PC-9 (cell line): ENCODE measurements around the gene RAB36. TPM values are rescaled to one million over a fixed set of nuclear protein-coding genes. Genes with fewer than 3 reads are reported as not detected.

Experiments used
- BruUV-seq: library from RNA; stranded (reverse); fragments of 400-500 nt; replicated peaks from 2 replicates; lab custom pipeline; 2021; lab: Mats Ljungman, UMichigan
- CTCF ChIA-PET: fragments of 300-600 bp; sonication (Branson Sonifier 250); formaldehyde crosslinking; loops from one replicate; lab custom pipeline; 2022; ENCODE audit warnings: antibody characterized with exemption; lab: Charles Lee
- POLR2A ChIA-PET: fragments of 300-600 bp; sonication (Branson Sonifier 250); formaldehyde crosslinking; loops from one replicate; lab custom pipeline; 2022; ENCODE audit warnings: antibody characterized with exemption; ENCODE audit not compliant: unreplicated experiment; lab: Charles Lee
- DNase-seq, 2 experiments: peaks; one replicate each; pipeline versions ENCODE4 v3.0.0 to v3.0.0-alpha.2; 2015 to 2022; ENCODE audit warnings: mixed read lengths in 1 of 2
- H2AFZ ChIP-seq: fragments of 200-600 bp; sonication (generic); 2 replicates; pipeline ENCODE4 v1.8.1; 2017; ENCODE audit warnings: antibody characterized with exemption
- H3F3A ChIP-seq: fragments of 200-600 bp; sonication (generic); 2 replicates; pipeline ENCODE4 v1.8.1; 2017; ENCODE audit warnings: antibody characterized with exemption, mild to moderate bottlenecking, low read depth; ENCODE audit not compliant: insufficient read depth
- H3K27ac ChIP-seq: fragments of 200-600 bp; sonication (generic); 2 replicates; pipeline ENCODE4 v1.6.1; 2016; ENCODE audit warnings: mixed run types
- H3K27me3 ChIP-seq: fragments of 200-600 bp; sonication (generic); 2 replicates; pipeline ENCODE4 v1.6.1; 2016; ENCODE audit warnings: low read depth, mixed run types; ENCODE audit not compliant: insufficient read depth
- H3K36me3 ChIP-seq: fragments of 200-600 bp; sonication (generic); 2 replicates; pipeline ENCODE4 v1.6.1; 2016; ENCODE audit warnings: low read depth, mixed run types
- H3K4me1 ChIP-seq: fragments of 200-600 bp; sonication (generic); replicated peaks from 2 replicates; pipeline ENCODE4 v1.6.1; 2016; ENCODE audit warnings: mixed run types; ENCODE audit not compliant: insufficient read depth
- H3K4me2 ChIP-seq: fragments of 200-600 bp; sonication (generic); 2 replicates; pipeline ENCODE4 v1.6.1; 2017; ENCODE audit warnings: mixed run types
- H3K4me3 ChIP-seq: fragments of 200-600 bp; sonication (generic); 2 replicates; pipeline ENCODE4 v1.6.1; 2016; ENCODE audit warnings: mixed run types
- H3K79me2 ChIP-seq: fragments of 200-600 bp; sonication (generic); 2 replicates; pipeline ENCODE4 v1.6.1; 2017; ENCODE audit warnings: low read depth, mixed run types
- H3K9me2 ChIP-seq: fragments of 200-600 bp; sonication (generic); 2 replicates; pipeline ENCODE4 v1.8.1; 2017; ENCODE audit warnings: mild to moderate bottlenecking; ENCODE audit not compliant: insufficient read depth
- H3K9me3 ChIP-seq: fragments of 200-600 bp; sonication (generic); 2 replicates; pipeline ENCODE4 v1.8.1; 2016; ENCODE audit warnings: low read depth; ENCODE audit not compliant: insufficient read depth
- H4K20me1 ChIP-seq: fragments of 200-600 bp; sonication (generic); 2 replicates; pipeline ENCODE4 v1.8.1; 2017; ENCODE audit not compliant: insufficient read depth
- EZH2 ChIP-seq: fragments of 200-600 bp; sonication (generic); IDR thresholded peaks from 2 replicates; pipeline ENCODE4 v1.8.0; 2017; ENCODE audit warnings: antibody characterized with exemption, low read depth
- intact Hi-C: fragments of 100-400 bp; cut with micrococcal nuclease; formaldehyde crosslinking; loops from one replicate; pipeline ENCODE4 v1.10.0; 2022; ENCODE audit not compliant: unreplicated experiment
- total RNA-seq: library from RNA; stranded (reverse); gene quantifications from 2 replicates; pipeline ENCODE4 v1.2.3, GENCODE V29; 2021
- TF ChIP-seq, protein P1 (sequence below): fragments of 200-600 bp; sonication (generic); conservative IDR thresholded peaks from 2 replicates; pipeline ENCODE4 v1.6.1; 2017; ENCODE audit warnings: mixed run types, antibody characterized with exemption, mild to moderate bottlenecking, moderate library complexity

RAB36 gene
- total RNA-seq, 1 experiment from 2014 or later: 6.8 TPM

DNA sequence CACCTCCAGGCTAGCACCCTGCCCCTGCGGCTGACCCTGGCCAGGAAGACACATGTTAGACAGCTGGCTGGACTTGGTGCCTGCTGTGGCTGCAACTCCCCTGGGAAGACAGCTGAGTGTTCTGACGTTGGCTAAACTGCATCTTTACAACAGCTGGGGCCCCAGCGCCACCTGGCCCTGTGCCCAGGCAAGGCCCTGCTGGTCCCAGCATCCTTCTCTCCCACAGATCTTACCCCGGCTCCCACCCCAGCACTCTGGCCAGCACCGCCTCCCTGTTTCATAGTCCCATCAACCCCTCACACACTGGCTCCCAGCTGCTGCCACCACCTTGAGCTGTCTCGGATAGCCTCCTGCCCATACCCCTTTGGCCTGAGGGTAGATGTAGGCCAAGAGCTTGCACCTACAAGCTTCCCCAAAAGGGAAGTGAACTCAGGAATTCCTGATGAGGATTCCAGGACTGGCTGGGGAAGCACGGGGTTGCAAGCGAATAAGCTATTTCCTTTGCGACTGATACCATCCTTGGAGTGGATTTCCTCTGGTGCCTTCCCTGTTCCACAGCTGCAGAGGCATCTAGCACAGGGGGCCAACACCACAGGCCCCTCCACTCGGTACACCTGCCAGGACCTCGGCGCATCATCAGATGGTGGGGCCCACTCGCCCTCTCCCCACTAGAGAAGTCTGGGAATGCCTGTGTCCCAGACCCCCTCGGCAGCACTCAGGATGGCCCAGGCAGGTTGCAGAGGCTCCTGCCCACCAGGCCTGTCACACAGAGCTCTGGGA is 32.0 kb upstream of the RAB36 start:
- CTCF ChIA-PET: no interaction called here

DNA sequence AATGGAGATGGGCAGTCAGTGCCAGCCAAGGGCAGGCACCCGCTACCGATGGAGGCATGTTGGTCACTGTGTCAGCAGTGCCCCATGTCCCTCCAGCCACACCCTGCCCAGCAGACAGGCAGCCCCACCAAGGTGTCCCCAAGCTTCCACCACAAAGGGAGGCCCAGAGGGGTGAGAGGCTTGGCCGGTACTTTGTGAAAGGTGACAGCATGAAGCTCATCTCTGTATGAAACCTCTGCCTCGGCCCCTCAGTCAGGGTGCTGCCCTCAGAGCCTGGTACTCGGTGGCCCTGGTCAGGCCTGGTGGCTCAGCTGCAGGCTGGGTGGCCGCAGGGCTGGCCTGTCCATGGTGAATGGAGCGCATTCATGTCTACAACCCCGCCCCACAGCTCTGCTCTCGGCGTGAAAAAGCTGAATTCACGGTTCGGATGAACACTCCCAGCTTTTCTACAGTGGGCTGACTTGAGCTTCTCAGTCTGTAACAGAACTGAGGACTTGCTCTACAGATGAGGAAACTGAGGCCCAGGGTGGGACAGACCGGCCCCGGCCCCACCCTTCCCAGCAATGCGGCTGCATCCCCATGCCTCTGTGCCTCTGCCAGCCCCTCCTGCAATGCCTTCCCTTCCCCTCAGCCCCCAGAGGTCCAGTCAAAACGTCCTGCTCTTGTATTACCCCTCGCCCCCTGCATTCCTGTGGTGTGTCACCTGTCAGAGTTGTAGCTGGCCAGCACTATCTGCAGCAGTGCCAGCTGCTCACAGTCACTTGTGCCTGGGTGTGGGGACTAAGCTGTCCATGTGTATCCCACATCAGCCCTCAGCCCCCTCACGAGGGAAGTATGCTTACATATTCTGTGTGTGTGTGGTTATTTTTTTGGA is 31.2 kb upstream of the RAB36 start:
- CTCF ChIA-PET: no interaction called here

More for the DNA sequence above, 32.0 kb upstream of the RAB36 start:
- DNase-seq: no peak
- Histone ChIP-seq H3K9me2 (no peaks in the 10 kb centered on the region), H3K79me2 (no peaks in the 10 kb centered on the region), H3K27me3 (peaks cover 32% of the 10 kb centered on the region), H4K20me1 (no peaks in the 10 kb centered on the region), H3F3A (no peaks in the 10 kb centered on the region), H3K27ac (no peak overlapping the region), H3K4me3 (no peak overlapping the region), H3K36me3 (no peaks in the 10 kb centered on the region), H3K4me1 (no peaks in the 10 kb centered on the region), H2AFZ (no peak overlapping the region), H3K9me3 (no peaks in the 10 kb centered on the region), H3K4me2 (no peak overlapping the region)
- BruUV-seq: no TSS peak
- TF ChIP-seq, protein P1, sequence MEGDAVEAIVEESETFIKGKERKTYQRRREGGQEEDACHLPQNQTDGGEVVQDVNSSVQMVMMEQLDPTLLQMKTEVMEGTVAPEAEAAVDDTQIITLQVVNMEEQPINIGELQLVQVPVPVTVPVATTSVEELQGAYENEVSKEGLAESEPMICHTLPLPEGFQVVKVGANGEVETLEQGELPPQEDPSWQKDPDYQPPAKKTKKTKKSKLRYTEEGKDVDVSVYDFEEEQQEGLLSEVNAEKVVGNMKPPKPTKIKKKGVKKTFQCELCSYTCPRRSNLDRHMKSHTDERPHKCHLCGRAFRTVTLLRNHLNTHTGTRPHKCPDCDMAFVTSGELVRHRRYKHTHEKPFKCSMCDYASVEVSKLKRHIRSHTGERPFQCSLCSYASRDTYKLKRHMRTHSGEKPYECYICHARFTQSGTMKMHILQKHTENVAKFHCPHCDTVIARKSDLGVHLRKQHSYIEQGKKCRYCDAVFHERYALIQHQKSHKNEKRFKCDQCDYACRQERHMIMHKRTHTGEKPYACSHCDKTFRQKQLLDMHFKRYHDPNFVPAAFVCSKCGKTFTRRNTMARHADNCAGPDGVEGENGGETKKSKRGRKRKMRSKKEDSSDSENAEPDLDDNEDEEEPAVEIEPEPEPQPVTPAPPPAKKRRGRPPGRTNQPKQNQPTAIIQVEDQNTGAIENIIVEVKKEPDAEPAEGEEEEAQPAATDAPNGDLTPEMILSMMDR: no peak
- TF ChIP-seq EZH2: no peak
- intact Hi-C loops: no loop called here
- POLR2A ChIA-PET: no interaction called here

DNA sequence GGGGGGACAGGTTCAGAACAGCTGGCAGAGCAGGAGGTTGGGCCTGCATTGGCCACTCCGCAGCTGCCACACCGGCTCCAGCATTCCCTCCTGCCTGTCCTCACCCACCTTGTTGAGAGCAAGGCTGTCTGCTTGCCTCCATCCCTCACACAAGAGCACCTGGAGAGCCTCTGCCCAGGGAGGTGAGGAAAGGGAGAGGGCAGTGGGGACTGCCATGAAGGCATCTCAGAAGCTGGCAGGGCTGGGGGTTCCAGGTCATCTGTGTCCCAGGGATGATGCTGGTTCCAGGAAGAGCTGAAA is 30.6 kb upstream of the RAB36 start:
- Histone ChIP-seq H3K27me3 (peaks cover 28% of the 10 kb centered on the region), H3K4me2 (no peak overlapping the region), H3K4me3 (no peak overlapping the region), H3F3A (no peaks in the 10 kb centered on the region), H2AFZ (no peak overlapping the region), H3K79me2 (no peaks in the 10 kb centered on the region), H3K36me3 (no peaks in the 10 kb centered on the region), H3K4me1 (no peaks in the 10 kb centered on the region), H3K9me3 (no peaks in the 10 kb centered on the region), H3K27ac (no peak overlapping the region), H3K9me2 (no peaks in the 10 kb centered on the region), H4K20me1 (no peaks in the 10 kb centered on the region)
- no peak for TF ChIP-seq EZH2
- TF ChIP-seq, protein P1: no peak
- POLR2A ChIA-PET: no interaction called here
- DNase-seq: no peak
- CTCF ChIA-PET: no interaction called here
- BruUV-seq: no TSS peak
- intact Hi-C loops: no loop called here

More for the DNA sequence above, 31.2 kb upstream of the RAB36 start:
- intact Hi-C loops: no loop called here
- H3K9me3 ChIP-seq: no peaks in the 10 kb centered on the region
- H2AFZ ChIP-seq: no peak overlapping the region
- H3K4me3 ChIP-seq: no peak overlapping the region
- peaks cover 28% of the 10 kb centered on the region for H3K27me3 ChIP-seq
- H3K27ac ChIP-seq: no peak overlapping the region
- DNase-seq: no peak
- POLR2A ChIA-PET: no interaction called here
- no peaks in the 10 kb centered on the region for H3K9me2 ChIP-seq
- no TSS peak for BruUV-seq
- no peak overlapping the region for H3K4me2 ChIP-seq
- no peaks in the 10 kb centered on the region for H3K36me3 ChIP-seq
- H3K79me2 ChIP-seq: no peaks in the 10 kb centered on the region
- no peaks in the 10 kb centered on the region for H4K20me1 ChIP-seq
- TF ChIP-seq EZH2: no peak
- TF ChIP-seq, protein P1: no peak
- H3F3A ChIP-seq: no peaks in the 10 kb centered on the region
- no peaks in the 10 kb centered on the region for H3K4me1 ChIP-seq
